ENCODE results near the gene CST4.
"Not testable (repeated sequence)": the region's sequence is repeated elsewhere in the genome, so short reads cannot be mapped to it uniquely, and the experiment has no call there.

The CST4 gene

GRCh38 chr20:23689399-23689690 is 507 bp upstream of the CST4 start:
- DNase-seq (ENCODE audit: low read depth in 3 of 3, low spot score in 1 of 3): no peak

- DNase-seq (ENCODE audit: low read depth in 3 of 3, low spot score in 1 of 3): no peak
Observed at GRCh38 chr20:23687986-23688385, 852 bp downstream of the CST4 start.

GRCh38 chr20:23686046-23686750 is 2.6 kb downstream of the CST4 start:
- no peak for DNase-seq (ENCODE audit: low read depth in 3 of 3, low spot score in 1 of 3)

- not testable (repeated sequence) for DNase-seq (ENCODE audit: low read depth in 3 of 3, low spot score in 1 of 3)
Observed at GRCh38 chr20:23685529-23685896, 3.3 kb downstream of the CST4 start.

- no peak for DNase-seq (ENCODE audit: low read depth in 3 of 3, low spot score in 1 of 3)
Observed at GRCh38 chr20:23684261-23684660, 4.6 kb downstream of the CST4 start.

GRCh38 chr20:23683807-23684206 is 5.0 kb downstream of the CST4 start:
- DNase-seq (ENCODE audit: low read depth in 3 of 3, low spot score in 1 of 3): no peak

- no peak for DNase-seq (ENCODE audit: low read depth in 3 of 3, low spot score in 1 of 3)
Observed at GRCh38 chr20:23683281-23683680, 5.6 kb downstream of the CST4 start.

GRCh38 chr20:23680146-23680545 is 8.7 kb downstream of the CST4 start:
- no peak for DNase-seq (ENCODE audit: low read depth in 3 of 3, low spot score in 1 of 3)

GRCh38 chr20:23679133-23680092 is 9.4 kb downstream of the CST4 start:
- no peak for DNase-seq (ENCODE audit: low read depth in 3 of 3, low spot score in 1 of 3)

- DNase-seq (ENCODE audit: low read depth in 3 of 3, low spot score in 1 of 3): no peak
Observed at GRCh38 chr20:23673209-23673608, 15.6 kb downstream of the CST4 start.

- no peak for DNase-seq (ENCODE audit: low read depth in 3 of 3, low spot score in 1 of 3)
Observed at GRCh38 chr20:23672158-23672557, 16.7 kb downstream of the CST4 start.

- DNase-seq (ENCODE audit: low read depth in 3 of 3, low spot score in 1 of 3): no peak
Observed at GRCh38 chr20:23671479-23671878, 17.4 kb downstream of the CST4 start.

- DNase-seq (ENCODE audit: low read depth in 3 of 3, low spot score in 1 of 3): no peak
Observed at GRCh38 chr20:23670361-23670760, 18.5 kb downstream of the CST4 start.

GRCh38 chr20:23669866-23670265 is 19.0 kb downstream of the CST4 start:
- DNase-seq (ENCODE audit: low read depth in 3 of 3, low spot score in 1 of 3): no peak

- DNase-seq (ENCODE audit: low read depth in 3 of 3, low spot score in 1 of 3): no peak
Observed at GRCh38 chr20:23669327-23669726, 19.5 kb downstream of the CST4 start.

- no peak for DNase-seq (ENCODE audit: low read depth in 3 of 3, low spot score in 1 of 3)
Observed at GRCh38 chr20:23668477-23668951, 20.3 kb downstream of the CST4 start.

- DNase-seq (ENCODE audit: low read depth in 3 of 3, low spot score in 1 of 3): no peak
Observed at GRCh38 chr20:23667666-23668065, 21.2 kb downstream of the CST4 start.

GRCh38 chr20:23666698-23667097 is 22.1 kb downstream of the CST4 start:
- DNase-seq (ENCODE audit: low read depth in 3 of 3, low spot score in 1 of 3): no peak

- DNase-seq (ENCODE audit: low read depth in 3 of 3, low spot score in 1 of 3): no peak
Observed at GRCh38 chr20:23666189-23666588, 22.6 kb downstream of the CST4 start.

GRCh38 chr20:23664954-23665353 is 23.9 kb downstream of the CST4 start:
- no peak for DNase-seq (ENCODE audit: low read depth in 3 of 3, low spot score in 1 of 3)

GRCh38 chr20:23664046-23664445 is 24.8 kb downstream of the CST4 start:
- DNase-seq (ENCODE audit: low read depth in 3 of 3, low spot score in 1 of 3): not testable (repeated sequence)

- DNase-seq (ENCODE audit: low read depth in 3 of 3, low spot score in 1 of 3): no peak
Observed at GRCh38 chr20:23663180-23663579, 25.7 kb downstream of the CST4 start.

Data from stimulated activated CD4-positive, alpha-beta T cell treated with anti-CD3 and anti-CD28 coated beads, TNF-alpha, amount 100 ng/mL, for 1 hour (primary cell).